ENCODE data around the gene OSBP. TPM values are rescaled to one million over a fixed set of nuclear protein-coding genes. Genes with fewer than 3 reads are reported as not detected.

OSBP gene
- total and polyA plus RNA-seq, 8 donors = 10.8 to 67.9 (median 27.2) TPM

DNA sequence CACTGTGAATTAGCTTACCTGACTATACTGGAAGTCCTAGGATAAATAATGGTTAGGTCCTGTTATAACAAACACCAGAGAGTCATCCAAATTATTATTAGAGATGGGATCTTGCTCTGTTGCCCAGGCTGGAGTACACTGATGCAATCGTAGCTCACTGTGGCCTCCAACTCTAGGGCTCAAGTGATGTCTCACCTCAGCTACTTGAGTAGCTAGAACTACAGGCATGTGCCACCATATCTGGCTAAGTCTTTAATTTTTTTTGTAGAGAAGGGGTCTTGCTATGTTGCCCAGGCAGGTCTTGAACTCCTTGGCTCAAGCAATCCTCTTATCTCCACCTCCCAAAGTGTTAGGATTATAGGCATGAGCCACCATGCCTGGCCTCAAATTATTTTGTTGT lies 37.2 kb downstream of the OSBP start:
- intact Hi-C loops (cut with DNase I; ENCODE audit: low total_unique reads) = no loop called here
- Histone ChIP-seq H3K9me3 (no peaks in the 10 kb centered on the region), H3K27me3 (no peaks in the 10 kb centered on the region), H3K4me1 (peaks cover 0 to 9% (median 5%) of the 10 kb centered on the region in 4 donors), H3K27ac (no peak overlapping the region), H3K36me3 (peaks cover 54 to 98% (median 92%) of the 10 kb centered on the region in 4 donors), H3K4me3 (no peak overlapping the region)
- DNase-seq = no peak
- WGBS, 5 donors = 87 to 96% (median 93%) methylated on average over 1 of the region's 1 CpG
- TF ChIP-seq POLR2AphosphoS5 (IDR thresholded peaks at IDR 0.05) = no peak
- no peak for TF ChIP-seq EP300 (IDR thresholded peaks at IDR 0.05)
- TF ChIP-seq, protein P1, sequence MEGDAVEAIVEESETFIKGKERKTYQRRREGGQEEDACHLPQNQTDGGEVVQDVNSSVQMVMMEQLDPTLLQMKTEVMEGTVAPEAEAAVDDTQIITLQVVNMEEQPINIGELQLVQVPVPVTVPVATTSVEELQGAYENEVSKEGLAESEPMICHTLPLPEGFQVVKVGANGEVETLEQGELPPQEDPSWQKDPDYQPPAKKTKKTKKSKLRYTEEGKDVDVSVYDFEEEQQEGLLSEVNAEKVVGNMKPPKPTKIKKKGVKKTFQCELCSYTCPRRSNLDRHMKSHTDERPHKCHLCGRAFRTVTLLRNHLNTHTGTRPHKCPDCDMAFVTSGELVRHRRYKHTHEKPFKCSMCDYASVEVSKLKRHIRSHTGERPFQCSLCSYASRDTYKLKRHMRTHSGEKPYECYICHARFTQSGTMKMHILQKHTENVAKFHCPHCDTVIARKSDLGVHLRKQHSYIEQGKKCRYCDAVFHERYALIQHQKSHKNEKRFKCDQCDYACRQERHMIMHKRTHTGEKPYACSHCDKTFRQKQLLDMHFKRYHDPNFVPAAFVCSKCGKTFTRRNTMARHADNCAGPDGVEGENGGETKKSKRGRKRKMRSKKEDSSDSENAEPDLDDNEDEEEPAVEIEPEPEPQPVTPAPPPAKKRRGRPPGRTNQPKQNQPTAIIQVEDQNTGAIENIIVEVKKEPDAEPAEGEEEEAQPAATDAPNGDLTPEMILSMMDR (IDR thresholded peaks at IDR 0.05) = no peak
- TF ChIP-seq POLR2A (IDR thresholded peaks at IDR 0.05) = no peak

DNA sequence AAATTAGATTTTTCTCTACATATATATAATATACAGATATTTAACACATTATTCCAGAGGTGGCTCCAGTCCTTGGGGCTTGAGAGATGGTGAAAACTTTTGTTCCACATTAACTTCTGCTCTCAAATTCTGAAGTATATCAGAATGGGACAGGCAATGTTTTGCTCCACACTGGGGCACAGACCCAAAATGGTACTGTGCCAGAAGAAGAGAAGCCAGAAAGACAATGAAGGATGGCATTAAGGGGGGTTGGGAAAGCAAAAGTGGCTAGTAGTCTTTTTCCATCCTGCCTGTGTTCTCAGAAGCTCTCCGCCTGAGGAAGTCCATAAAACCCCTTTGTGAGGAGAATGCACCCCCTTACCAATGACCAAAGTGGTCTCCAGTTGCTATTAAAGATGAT lies 40.1 kb downstream of the OSBP start:
- Histone ChIP-seq H3K36me3 (peaks cover 45 to 71% (median 64%) of the 10 kb centered on the region in 4 donors), H3K27ac (peak overlapping the region in 2 of 5 donors; percentile 42 to 49), H3K4me1 (peaks cover 0 to 9% (median 0%) of the 10 kb centered on the region in 4 donors), H3K27me3 (no peaks in the 10 kb centered on the region), H3K9me3 (no peaks in the 10 kb centered on the region), H3K4me3 (no peak overlapping the region)
- no peak for TF ChIP-seq EP300 (IDR thresholded peaks at IDR 0.05)
- no peak for DNase-seq
- intact Hi-C loops (cut with DNase I; ENCODE audit: low total_unique reads) = no loop called here
- WGBS, 5 donors = 93 to 100% (median 95%) methylated on average over 1 of the region's 1 CpG

- H3K4me3 ChIP-seq = no peak overlapping the region
- WGBS, 5 donors = 77 to 87% (median 83%) methylated on average over 5 of the region's 5 CpGs
- H3K27me3 ChIP-seq = no peaks in the 10 kb centered on the region
- no peaks in the 10 kb centered on the region for H3K9me3 ChIP-seq
- peak overlapping the region in 2 of 5 donors; percentile 42 to 49 for H3K27ac ChIP-seq
- peaks cover 40 to 66% (median 59%) of the 10 kb centered on the region in 4 donors for H3K36me3 ChIP-seq
- H3K4me1 ChIP-seq = peaks cover 0 to 9% (median 0%) of the 10 kb centered on the region in 4 donors
- TF ChIP-seq EP300 (IDR thresholded peaks at IDR 0.05) = no peak
- no peak for TF ChIP-seq POLR2AphosphoS5 (IDR thresholded peaks at IDR 0.05)
- no peak for TF ChIP-seq POLR2A (IDR thresholded peaks at IDR 0.05)
- TF ChIP-seq, protein P1 (IDR thresholded peaks at IDR 0.05) = no peak
- no peak for DNase-seq
- intact Hi-C loops (cut with DNase I; ENCODE audit: low total_unique reads) = no loop called here
Observed at GRCh38 chr11:59574932-59575502, 40.6 kb downstream of the OSBP start.

DNA sequence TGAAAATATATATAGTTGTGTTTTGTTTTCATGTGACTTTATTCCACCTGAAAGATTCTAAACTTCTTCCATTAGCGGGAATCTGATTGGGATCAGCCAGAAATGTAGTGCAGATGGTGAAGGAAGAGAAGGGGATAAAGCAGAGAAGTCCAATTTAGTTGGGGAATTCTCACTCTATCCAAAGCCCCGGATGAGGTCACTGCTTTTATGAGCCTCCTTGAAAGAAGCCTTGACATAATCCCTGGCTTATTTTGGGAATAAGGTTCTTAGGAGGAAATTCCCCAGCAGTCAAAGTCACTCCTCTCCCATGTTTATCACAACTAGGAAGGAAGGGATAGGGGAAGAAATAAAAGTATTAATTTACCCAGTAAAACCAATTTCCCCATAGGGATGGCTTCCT lies 41.1 kb downstream of the OSBP start:
- Histone ChIP-seq H3K9me3 (no peaks in the 10 kb centered on the region), H3K4me3 (no peak overlapping the region), H3K36me3 (peaks cover 34 to 60% (median 53%) of the 10 kb centered on the region in 4 donors), H3K27me3 (no peaks in the 10 kb centered on the region), H3K4me1 (peaks cover 0 to 9% (median 0%) of the 10 kb centered on the region in 4 donors), H3K27ac (peak overlapping the region in 3 of 5 donors; percentile 34 to 49 (median 42))
- intact Hi-C loops (cut with DNase I; ENCODE audit: low total_unique reads) = no loop called here
- TF ChIP-seq POLR2AphosphoS5 (IDR thresholded peaks at IDR 0.05) (no peak), EP300 (IDR thresholded peaks at IDR 0.05) (no peak), POLR2A (IDR thresholded peaks at IDR 0.05) (no peak)
- TF ChIP-seq, protein P1 (IDR thresholded peaks at IDR 0.05) = no peak
- 74 to 85% (median 80%) methylated on average over 2 of the region's 2 CpGs for WGBS, 5 donors
- no peak for DNase-seq

GRCh38 chr11:59573216-59573615 lies 42.4 kb downstream of the OSBP start:
- intact Hi-C loops (cut with DNase I; ENCODE audit: low total_unique reads) = no loop called here
- peak overlapping the region in 2 of 5 donors; percentile 15 to 34 for H3K27ac ChIP-seq
- WGBS, 5 donors = 79 to 87% (median 83%) methylated on average over 4 of the region's 4 CpGs
- peaks cover 0 to 9% (median 0%) of the 10 kb centered on the region in 4 donors for H3K4me1 ChIP-seq
- H3K4me3 ChIP-seq = no peak overlapping the region
- no peaks in the 10 kb centered on the region for H3K27me3 ChIP-seq
- TF ChIP-seq, protein P1 (IDR thresholded peaks at IDR 0.05) = no peak
- no peak for TF ChIP-seq POLR2A (IDR thresholded peaks at IDR 0.05)
- H3K36me3 ChIP-seq = peaks cover 26 to 48% (median 41%) of the 10 kb centered on the region in 4 donors
- no peak for DNase-seq
- no peaks in the 10 kb centered on the region for H3K9me3 ChIP-seq

Measured in stomach (tissue), 9 donors.